Measurements from ENCODE around the gene GRK2.

DNA sequence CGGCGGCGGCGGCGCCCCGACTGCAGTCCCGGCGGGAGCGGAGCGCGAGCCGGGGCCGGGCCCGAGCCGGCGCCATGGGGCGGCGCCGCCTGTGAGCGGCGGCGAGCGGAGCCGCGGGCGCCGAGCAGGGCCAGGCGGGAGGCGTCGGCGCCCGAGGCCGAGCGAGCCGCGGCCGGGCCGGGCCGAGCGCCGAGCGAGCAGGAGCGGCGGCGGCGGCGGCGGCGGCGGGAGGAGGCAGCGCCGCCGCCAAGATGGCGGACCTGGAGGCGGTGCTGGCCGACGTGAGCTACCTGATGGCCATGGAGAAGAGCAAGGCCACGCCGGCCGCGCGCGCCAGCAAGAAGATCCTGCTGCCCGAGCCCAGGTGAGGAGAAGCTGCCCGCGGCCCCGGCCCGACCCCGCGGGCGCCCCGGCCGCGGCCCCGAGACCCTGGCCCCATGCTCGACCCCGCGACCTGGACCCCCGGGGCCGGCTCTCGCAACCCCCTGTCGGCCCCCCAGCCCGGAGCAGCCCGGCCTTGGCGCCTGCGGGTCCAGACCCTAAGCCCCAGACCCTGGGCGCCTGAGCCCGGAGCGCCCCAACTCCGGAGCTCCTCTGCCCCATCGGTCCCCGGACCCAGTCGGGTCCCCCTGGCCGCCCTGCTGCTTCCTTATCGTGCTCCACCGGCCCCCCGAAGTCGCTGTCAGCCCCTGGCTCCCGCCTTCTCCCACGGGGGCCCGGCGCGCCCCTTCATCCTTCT lies at the start of gene GRK2:
- TF ChIP-seq BHLHE40 (IDR thresholded peaks at IDR 0.05; ENCODE audit: borderline replicate concordance) (no peak), NFRKB (IDR thresholded peaks at IDR 0.05) (no peak), TARDBP (IDR thresholded peaks at IDR 0.05) (no peak), ARNT (IDR thresholded peaks at IDR 0.05) (no peak), FOXK2 (IDR thresholded peaks at IDR 0.05) (no peak), SP1 (IDR thresholded peaks at IDR 0.05) (no peak), PKNOX1 (IDR thresholded peaks at IDR 0.05) (no peak), CTBP1 (IDR thresholded peaks at IDR 0.05; ENCODE audit: borderline replicate concordance) (no peak), HDGF (IDR thresholded peaks at IDR 0.05; ENCODE audit: borderline replicate concordance) (no peak), SUZ12 (IDR thresholded peaks at IDR 0.05) (no peak)

All from HEK293T (cell line).